Mesenchymal stem cell (in vitro differentiated cells and primary cell): ENCODE measurements around the gene WDR44.
A peak's percentile ranks its signal among the peaks of the same experiment; 100 is the strongest.

Experiments
- DNase-seq: peaks from one replicate; pipeline ENCODE4 v3.0.0-alpha.2; 2013
- H2AFZ ChIP-seq: one replicate; pipeline ENCODE4 v1.6.1; 2013; ENCODE audit warnings: low read depth, mild to moderate bottlenecking, control low read depth, inconsistent platforms, low read length, moderate library complexity
- H2AK5ac ChIP-seq: 2 replicates; pipeline ENCODE4 v1.6.1; 2013; ENCODE audit warnings: low read length, moderate library complexity, mild to moderate bottlenecking, inconsistent platforms; ENCODE audit not compliant: severe bottlenecking
- H2BK120ac ChIP-seq: one replicate; pipeline ENCODE4 v1.6.1; 2013; ENCODE audit warnings: low read depth, mild to moderate bottlenecking, inconsistent platforms, low read length, moderate library complexity
- H2BK12ac ChIP-seq, 2 experiments: one replicate each; pipeline ENCODE4 v1.6.1; 2013; ENCODE audit warnings: inconsistent platforms in 2 of 2, low read length in 2 of 2, mild to moderate bottlenecking in 2 of 2, moderate library complexity in 2 of 2, control low read depth in 1 of 2
- H2BK15ac ChIP-seq: one replicate; pipeline ENCODE4 v1.6.1; 2013; ENCODE audit warnings: mild to moderate bottlenecking, low read depth, inconsistent platforms; ENCODE audit not compliant: poor library complexity, severe bottlenecking
- H2BK5ac ChIP-seq: 2 replicates; pipeline ENCODE4 v1.6.1; 2013; ENCODE audit warnings: low read depth, mild to moderate bottlenecking, low read length, control low read depth, inconsistent platforms; ENCODE audit not compliant: poor library complexity, severe bottlenecking
- H3K14ac ChIP-seq, 2 experiments: one replicate each; pipeline ENCODE4 v1.6.1; 2013; ENCODE audit warnings: inconsistent platforms in 2 of 2, low read length in 2 of 2, control low read depth in 1 of 2, mild to moderate bottlenecking in 1 of 2, moderate library complexity in 1 of 2
- H3K18ac ChIP-seq, 2 experiments: one replicate each; pipeline ENCODE4 v1.6.1; 2013; ENCODE audit warnings: inconsistent platforms in 2 of 2, low read length in 2 of 2, control low read depth in 1 of 2, low read depth in 1 of 2, mild to moderate bottlenecking in 1 of 2
- H3K23ac ChIP-seq, 2 experiments: one replicate each; pipeline ENCODE4 v1.6.1; 2013; ENCODE audit warnings: inconsistent platforms in 2 of 2, low read length in 2 of 2, mild to moderate bottlenecking in 2 of 2, moderate library complexity in 2 of 2, control low read depth in 1 of 2
- H3K27ac ChIP-seq: 2 replicates; pipeline ENCODE4 v1.5.1; 2013; ENCODE audit warnings: mild to moderate bottlenecking, moderate library complexity, low read length, control low read depth, inconsistent platforms; ENCODE audit not compliant: poor library complexity, severe bottlenecking
- H3K27me3 ChIP-seq, 2 experiments: 2 replicates each; pipeline versions ENCODE4 v1.6.1 to v1.7.0; 2013; ENCODE audit warnings: low read length in 2 of 2, mild to moderate bottlenecking in 2 of 2, moderate library complexity in 2 of 2, control low read depth in 1 of 2, inconsistent platforms in 1 of 2; ENCODE audit not compliant: control insufficient read depth in 1 of 2, insufficient read depth in 1 of 2
- H3K36me3 ChIP-seq, 2 experiments: 2 replicates each; pipeline versions ENCODE4 v1.6.1 to v1.7.0; 2013; ENCODE audit warnings: low read length in 2 of 2, control low read depth in 1 of 2, inconsistent platforms in 1 of 2, low read depth in 1 of 2, mild to moderate bottlenecking in 1 of 2; ENCODE audit not compliant: insufficient read depth in 2 of 2, control insufficient read depth in 1 of 2
- H3K4ac ChIP-seq, 2 experiments: one replicate each; pipeline ENCODE4 v1.6.1; 2013; ENCODE audit warnings: inconsistent platforms in 2 of 2, low read length in 2 of 2, mild to moderate bottlenecking in 2 of 2, moderate library complexity in 2 of 2, control low read depth in 1 of 2, low read depth in 1 of 2
- H3K4me1 ChIP-seq: 2 replicates; pipeline ENCODE4 v1.6.1; 2013; ENCODE audit warnings: low read depth, low read length, control low read depth; ENCODE audit not compliant: control insufficient read depth, insufficient read depth
- H3K4me2 ChIP-seq: 2 replicates; pipeline ENCODE4 v1.6.1; 2013; ENCODE audit warnings: low read length, mild to moderate bottlenecking, inconsistent platforms; ENCODE audit not compliant: poor library complexity, severe bottlenecking
- H3K4me3 ChIP-seq, 2 experiments: 2 replicates each; pipeline versions ENCODE4 v1.5.1 to v1.7.0; 2013; ENCODE audit warnings: low read length in 2 of 2, mild to moderate bottlenecking in 2 of 2, control low read depth in 1 of 2, low read depth in 1 of 2; ENCODE audit not compliant: insufficient read depth in 1 of 2
- H3K79me1 ChIP-seq: replicated peaks from 2 replicates; pipeline ENCODE4 v1.6.1; 2013; ENCODE audit warnings: mild to moderate bottlenecking, control low read depth, low read length, inconsistent platforms; ENCODE audit not compliant: poor library complexity, severe bottlenecking
- H3K9ac ChIP-seq: 2 replicates; pipeline ENCODE4 v1.7.0; 2013; ENCODE audit warnings: mild to moderate bottlenecking, low read length, moderate library complexity
- H3K9me3 ChIP-seq: 2 replicates; pipeline ENCODE4 v1.7.0; 2013; ENCODE audit warnings: mild to moderate bottlenecking, low read length; ENCODE audit not compliant: control insufficient read depth
- H4K8ac ChIP-seq: one replicate; pipeline ENCODE4 v1.6.1; 2013; ENCODE audit warnings: inconsistent platforms, mild to moderate bottlenecking, low read length, moderate library complexity
- H4K91ac ChIP-seq: one replicate; pipeline ENCODE4 v1.6.1; 2013; ENCODE audit warnings: mild to moderate bottlenecking, low read length, inconsistent platforms
- WGBS: methylation state at CpG from one replicate; pipeline ENCODE4 v1.1.7; 2013; ENCODE audit warnings: mixed read lengths; 5-methylcytosine and 5-hydroxymethylcytosine counted together

Gene WDR44

GRCh38 chrX:118370921-118371624 lies 25.2 kb downstream of the WDR44 start:
- 83% methylated on average over 2 of the region's 2 CpGs for WGBS
- no peaks in the 10 kb centered on the region for H3K27me3 ChIP-seq
- no peaks in the 10 kb centered on the region for H3K4me1 ChIP-seq
- H3K14ac ChIP-seq: no peak overlapping the region
- H3K4ac ChIP-seq: no peak overlapping the region
- H3K4me2 ChIP-seq: no peak overlapping the region
- peaks cover 2% of the 10 kb centered on the region for H3K79me1 ChIP-seq
- H3K9ac ChIP-seq: no peak overlapping the region
- H2BK15ac ChIP-seq: no peak overlapping the region
- no peak overlapping the region for H2AK5ac ChIP-seq
- no peak overlapping the region for H2BK5ac ChIP-seq
- H4K8ac ChIP-seq: no peak overlapping the region
- H4K91ac ChIP-seq: no peak overlapping the region
- no peaks in the 10 kb centered on the region for H3K9me3 ChIP-seq
- no peaks in the 10 kb centered on the region for H3K36me3 ChIP-seq
- H2BK12ac ChIP-seq: no peak overlapping the region
- no peak overlapping the region for H3K23ac ChIP-seq
- H3K27ac ChIP-seq: no peak overlapping the region
- no peak overlapping the region for H2BK120ac ChIP-seq
- no peak overlapping the region for H2AFZ ChIP-seq
- peak; percentile 52 for DNase-seq
- H3K18ac ChIP-seq: no peak overlapping the region
- no peak overlapping the region for H3K4me3 ChIP-seq

GRCh38 chrX:118373538-118373937 lies 27.6 kb downstream of the WDR44 start:
- Histone ChIP-seq H3K23ac (no peak overlapping the region), H3K18ac (no peak overlapping the region), H3K14ac (no peak overlapping the region), H2AFZ (no peak overlapping the region), H2BK12ac (no peak overlapping the region), H2BK5ac (no peak overlapping the region), H3K9me3 (no peaks in the 10 kb centered on the region), H3K4ac (no peak overlapping the region), H3K27ac (no peak overlapping the region), H3K9ac (no peak overlapping the region), H3K4me2 (no peak overlapping the region), H2AK5ac (no peak overlapping the region), H3K4me1 (no peaks in the 10 kb centered on the region), H3K4me3 (no peak overlapping the region), H3K36me3 (no peaks in the 10 kb centered on the region), H4K91ac (no peak overlapping the region), H2BK120ac (no peak overlapping the region), H3K79me1 (peaks cover 2% of the 10 kb centered on the region), H2BK15ac (no peak overlapping the region), H3K27me3 (no peaks in the 10 kb centered on the region), H4K8ac (no peak overlapping the region)
- WGBS: no CpG with 5 or more reads among the region's 2 CpGs
- DNase-seq: peak; percentile 31

- H2AFZ ChIP-seq: no peak overlapping the region
- H3K4me3 ChIP-seq: no peak overlapping the region
- no peak overlapping the region for H2AK5ac ChIP-seq
- no peak for DNase-seq
- no peak overlapping the region for H3K4ac ChIP-seq
- H2BK5ac ChIP-seq: no peak overlapping the region
- H3K23ac ChIP-seq: no peak overlapping the region
- H2BK120ac ChIP-seq: no peak overlapping the region
- H3K14ac ChIP-seq: no peak overlapping the region
- H3K79me1 ChIP-seq: no peaks in the 10 kb centered on the region
- no peaks in the 10 kb centered on the region for H3K36me3 ChIP-seq
- WGBS: 54% methylated on average over 3 of the region's 3 CpGs
- no peak overlapping the region for H2BK12ac ChIP-seq
- H3K4me1 ChIP-seq: peaks cover 1% of the 10 kb centered on the region
- H3K27me3 ChIP-seq: no peaks in the 10 kb centered on the region
- no peaks in the 10 kb centered on the region for H3K9me3 ChIP-seq
- no peak overlapping the region for H3K9ac ChIP-seq
- H3K27ac ChIP-seq: no peak overlapping the region
- H3K18ac ChIP-seq: no peak overlapping the region
- no peak overlapping the region for H2BK15ac ChIP-seq
- H4K91ac ChIP-seq: no peak overlapping the region
- no peak overlapping the region for H3K4me2 ChIP-seq
- no peak overlapping the region for H4K8ac ChIP-seq
Observed at GRCh38 chrX:118383120-118383519, 37.2 kb downstream of the WDR44 start.

- peak; percentile 4 for DNase-seq
- Histone ChIP-seq H3K23ac (no peak overlapping the region), H2BK120ac (no peak overlapping the region), H3K27me3 (no peaks in the 10 kb centered on the region), H4K8ac (no peak overlapping the region), H3K4me2 (no peak overlapping the region), H2BK12ac (no peak overlapping the region), H3K4ac (no peak overlapping the region), H4K91ac (no peak overlapping the region), H3K79me1 (peaks cover 2% of the 10 kb centered on the region), H3K4me3 (no peak overlapping the region), H3K4me1 (no peaks in the 10 kb centered on the region), H2BK15ac (no peak overlapping the region), H3K18ac (no peak overlapping the region), H3K9ac (no peak overlapping the region), H2AFZ (no peak overlapping the region), H3K9me3 (no peaks in the 10 kb centered on the region), H3K36me3 (peaks cover 5 to 39% of the 10 kb centered on the region in 2 experiments), H3K14ac (no peak overlapping the region), H2AK5ac (no peak overlapping the region), H3K27ac (no peak overlapping the region), H2BK5ac (no peak overlapping the region)
- WGBS: 100% methylated on average over 3 of the region's 4 CpGs
Observed at GRCh38 chrX:118392716-118393115, 46.8 kb downstream of the WDR44 start.
